NCI-H2196 treated with DMSO at 0.1 percent for 48 hours (cell line): Measurements from ENCODE around the gene ZNF292.
"Not testable (repeated sequence)": the region's sequence is repeated elsewhere in the genome, so short reads cannot be mapped to it uniquely, and the experiment has no call there.

Source experiments
- DNase-seq: peaks from one replicate; lab custom pipeline; 2025; ENCODE audit not compliant: unreplicated experiment; lab: John Stamatoyannopoulos, UW

ZNF292 gene

DNA sequence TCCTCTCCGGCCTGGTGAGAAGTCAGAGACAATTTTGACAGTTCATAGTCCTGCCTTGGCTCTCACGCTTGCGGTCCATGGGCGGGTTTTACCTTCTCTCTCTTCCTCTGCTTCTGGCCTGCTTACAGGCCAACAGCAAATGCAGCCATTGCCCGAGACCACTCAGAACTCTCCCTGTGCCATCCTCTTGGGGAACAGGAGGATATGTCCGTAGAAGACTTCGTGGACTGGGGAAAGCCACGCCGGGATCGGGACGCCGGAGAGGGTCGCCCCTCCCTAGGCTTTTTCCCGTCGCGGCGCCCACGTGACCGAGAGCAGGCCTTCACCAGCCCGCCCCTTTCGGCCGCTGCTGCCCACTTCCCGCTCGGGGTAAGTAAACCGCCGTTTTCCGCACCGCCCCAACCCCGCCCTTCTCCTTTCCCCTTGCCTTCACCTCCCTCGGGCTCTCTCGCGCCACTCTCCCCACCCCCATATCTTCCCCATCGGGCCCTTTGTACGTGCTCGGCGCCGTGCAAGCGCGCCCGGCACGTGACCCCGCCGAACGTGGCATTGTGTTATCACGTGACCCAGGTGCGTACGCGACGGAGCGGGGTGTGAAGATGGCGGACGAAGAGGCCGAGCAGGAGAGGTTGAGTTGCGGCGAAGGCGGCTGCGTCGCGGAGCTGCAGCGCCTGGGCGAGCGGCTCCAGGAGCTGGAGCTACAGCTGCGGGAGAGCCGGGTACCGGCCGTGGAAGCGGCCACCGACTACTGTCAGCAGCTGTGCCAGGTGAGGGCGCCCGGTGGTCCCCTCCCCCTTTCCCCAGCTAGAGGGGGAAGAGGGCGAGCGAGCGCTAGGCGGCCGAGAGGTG lies at the start of gene ZNF292:
ZNF292 (plus strand) TSS at position 573 of the 849 bp plus-strand sequence; CDS start at position 600, 27 bp downstream.
- peak; percentile 98 for DNase-seq

GRCh38 chr6:87105823-87106222 lies 49.5 kb upstream of the ZNF292 start:
- DNase-seq: no peak

DNA sequence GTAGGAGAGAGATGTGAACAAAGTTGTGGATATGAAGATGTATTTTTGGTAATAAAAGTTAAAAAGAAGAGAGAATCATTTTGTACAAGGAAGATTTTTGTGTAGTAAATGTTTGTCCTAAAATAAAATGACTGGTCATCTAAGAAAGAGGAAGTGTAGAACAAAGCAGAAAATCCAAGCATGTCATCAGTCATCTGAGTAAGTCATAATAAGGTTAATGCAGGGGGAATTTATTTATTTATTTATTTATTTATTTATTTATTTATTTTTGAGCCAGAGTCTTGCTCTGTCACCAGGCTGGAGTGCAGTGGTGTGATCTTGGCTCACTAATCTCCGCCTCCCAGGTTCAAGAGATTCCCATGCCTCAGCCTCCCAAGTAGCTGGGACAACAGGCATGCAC lies 44.7 kb upstream of the ZNF292 start:
- DNase-seq: no peak

GRCh38 chr6:87115402-87116135 lies 39.8 kb upstream of the ZNF292 start:
- no peak for DNase-seq

DNA sequence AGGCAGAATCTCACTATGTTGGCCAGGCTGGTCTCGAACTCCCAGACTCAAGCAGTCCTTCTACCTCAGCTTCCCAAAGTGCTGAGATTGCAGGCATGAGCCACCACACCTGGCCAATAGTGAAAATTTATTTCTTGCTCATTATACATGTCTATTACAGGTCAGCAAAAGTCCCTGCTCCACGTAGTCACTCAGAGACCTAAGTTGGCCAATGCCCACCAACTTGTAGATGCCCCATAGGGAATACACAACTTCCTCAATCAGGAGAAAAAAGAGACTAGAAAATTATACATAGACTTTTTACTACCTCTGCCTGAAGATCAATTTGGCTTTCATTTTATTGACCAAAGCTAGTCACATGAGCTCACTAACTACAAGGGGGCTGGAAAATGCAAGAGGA lies 38.4 kb upstream of the ZNF292 start:
- no peak for DNase-seq

DNA sequence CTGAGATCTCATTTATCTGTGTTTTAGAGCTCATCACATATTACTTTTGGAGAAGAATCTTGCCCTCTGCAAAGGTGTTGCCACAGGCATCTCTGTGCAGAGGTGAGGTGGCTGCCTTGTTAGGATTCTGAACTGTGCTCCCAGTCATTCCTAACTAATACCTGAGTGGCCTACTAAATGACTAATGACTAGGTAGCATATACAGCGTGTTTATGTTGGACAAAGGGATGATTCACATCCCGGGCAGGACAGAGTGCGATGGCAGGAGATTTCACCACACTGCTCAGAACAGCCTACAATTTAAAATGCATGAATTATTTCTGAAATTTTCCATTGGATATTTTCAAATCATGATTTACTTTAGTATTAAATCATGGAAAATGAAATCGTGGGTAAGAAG lies 37.3 kb upstream of the ZNF292 start:
- DNase-seq: no peak

GRCh38 chr6:87122477-87122876 lies 32.9 kb upstream of the ZNF292 start:
- no peak for DNase-seq

- DNase-seq: no peak
These were observed 31.3 kb upstream of the ZNF292 start for GRCh38 chr6:87124074-87124473.

DNA sequence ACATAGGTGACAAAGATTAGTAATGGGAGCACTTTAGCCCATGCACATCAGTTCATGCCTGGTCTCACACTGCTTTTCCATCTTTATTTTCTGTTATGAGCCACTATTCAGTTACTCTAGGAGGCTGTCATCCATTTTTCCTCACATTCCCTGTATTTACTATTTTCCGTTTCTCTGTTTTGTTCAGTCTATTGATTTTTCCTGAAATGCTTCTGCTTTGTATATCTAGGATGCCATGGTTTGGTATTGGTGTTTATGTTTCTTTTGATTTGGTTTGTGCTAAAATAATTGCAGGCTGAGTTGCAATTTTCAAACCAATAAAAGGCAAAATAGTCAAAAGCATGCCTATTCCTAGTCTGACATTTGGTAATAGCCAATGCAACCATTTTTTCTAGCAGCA lies 28.9 kb upstream of the ZNF292 start:
- DNase-seq: no peak

DNA sequence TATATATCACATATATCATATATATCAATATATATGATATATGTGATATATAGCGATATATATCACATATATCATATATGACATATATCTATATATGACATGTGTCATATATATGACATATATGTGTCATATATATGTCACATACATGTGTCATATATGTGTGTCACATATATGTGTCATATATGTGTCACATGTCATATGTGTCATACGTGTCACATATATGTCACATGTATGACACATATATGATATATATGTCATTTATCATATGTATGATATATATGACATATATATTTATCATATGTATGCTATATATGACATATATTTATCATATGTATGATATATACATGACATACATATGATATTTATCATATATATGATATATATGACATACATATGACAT lies 27.6 kb upstream of the ZNF292 start:
- no peak for DNase-seq

- DNase-seq: no peak
These were observed 18.4 kb upstream of the ZNF292 start for GRCh38 chr6:87136963-87137362.

GRCh38 chr6:87139236-87139635 lies 16.1 kb upstream of the ZNF292 start:
- DNase-seq: peak; percentile 30

GRCh38 chr6:87139927-87140326 lies 15.4 kb upstream of the ZNF292 start:
- DNase-seq: not testable (repeated sequence)

DNA sequence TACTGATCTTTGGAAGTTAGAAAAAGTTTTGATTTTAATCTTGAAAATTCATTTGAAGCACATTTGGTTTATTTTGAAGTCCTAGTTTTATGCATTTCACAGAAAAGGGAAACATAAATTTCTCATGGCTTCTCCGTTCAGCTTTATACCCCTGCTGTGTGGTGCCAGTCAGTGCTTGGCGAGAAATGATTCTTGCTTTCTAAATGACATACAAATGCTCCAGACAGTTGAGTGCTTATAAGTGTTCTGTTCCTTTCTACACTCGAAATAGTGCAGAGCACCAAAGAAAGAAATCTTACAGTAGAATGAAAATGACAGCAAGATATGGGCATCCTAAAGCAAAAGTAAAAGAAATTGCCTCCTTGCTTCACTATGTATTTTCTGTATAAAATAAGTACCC lies 9.0 kb upstream of the ZNF292 start:
- DNase-seq: no peak

- no peak for DNase-seq
These were observed 5.0 kb upstream of the ZNF292 start for GRCh38 chr6:87150406-87150805.

GRCh38 chr6:87151471-87151780 lies 3.9 kb upstream of the ZNF292 start:
- no peak for DNase-seq

- DNase-seq: peak; percentile 59
These were observed 3.4 kb upstream of the ZNF292 start for GRCh38 chr6:87151781-87152525.

DNA sequence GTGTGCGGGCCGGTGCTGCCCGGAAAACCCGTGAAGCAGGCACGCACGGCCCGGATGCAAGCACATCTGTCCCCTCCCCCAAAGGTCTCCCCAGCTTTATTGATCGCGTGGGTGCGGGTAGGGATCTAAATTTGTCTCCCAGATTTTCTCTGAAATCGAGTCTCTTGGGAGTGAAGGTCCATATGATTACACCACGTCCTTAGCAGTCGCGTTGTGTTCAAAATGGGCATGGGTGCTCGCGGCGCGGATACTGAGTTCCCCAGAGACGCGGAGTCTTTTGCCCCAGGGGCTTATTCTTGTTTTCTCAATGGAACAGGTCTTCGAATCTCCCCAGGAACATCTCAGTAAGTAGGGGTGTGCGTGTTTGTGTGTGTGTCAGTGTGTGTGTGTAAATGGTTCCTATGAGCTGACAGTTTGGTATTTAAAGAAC lies 2.8 kb upstream of the ZNF292 start:
- DNase-seq: no peak

DNA sequence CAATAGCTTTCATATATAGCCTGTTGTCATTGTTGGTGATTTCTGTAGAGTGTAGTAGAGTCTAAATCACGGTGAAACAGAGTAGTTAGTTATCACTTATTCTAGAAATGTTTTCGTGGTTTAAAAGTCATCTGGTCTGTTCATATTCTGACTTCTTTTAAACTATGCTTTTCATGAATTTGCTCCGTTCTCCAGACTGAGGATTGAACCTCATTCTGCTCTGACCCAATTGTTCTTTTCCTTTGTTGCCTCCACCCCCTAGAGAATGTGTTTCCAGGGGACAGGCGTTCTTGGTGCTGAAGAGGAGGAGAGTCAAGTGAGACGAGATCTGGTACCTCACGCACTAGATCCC lies 748 bp upstream of the ZNF292 start:
- no peak for DNase-seq

GRCh38 chr6:87155842-87156815 lies 764 bp downstream of the ZNF292 start:
- no peak for DNase-seq

- not testable (repeated sequence) for DNase-seq
These were observed 2.2 kb downstream of the ZNF292 start for GRCh38 chr6:87157596-87157995.
